Gastroesophageal sphincter (tissue), 3 donors: ENCODE data around the gene FAM13A.

Source experiments
- EP300 ChIP-seq: sonication (generic); formaldehyde crosslinking; IDR thresholded peaks from one replicate; pipeline ENCODE4 v1.6.1; 2017; ENCODE audit warnings: antibody characterized with exemption, mild to moderate bottlenecking
- POLR2A ChIP-seq, 2 donors: fragments of 450-650 bp; IDR thresholded peaks; one replicate each; pipeline ENCODE4 v1.6.1; 2017; ENCODE audit warnings: antibody characterized with exemption in 2 of 2, mild to moderate bottlenecking in 2 of 2, moderate library complexity in 1 of 2
- POLR2AphosphoS5 ChIP-seq: sonication (generic); formaldehyde crosslinking; IDR thresholded peaks from one replicate; pipeline ENCODE4 v1.6.1; 2017; ENCODE audit warnings: antibody characterized with exemption
- TF ChIP-seq, protein P1 (sequence below), 4 experiments: fragments of 200-600 bp in 2 of 4; fragments of 450-650 bp in 2 of 4; sonication (generic) in 1 of 4; IDR thresholded peaks; one replicate each; pipeline ENCODE4 v1.5.1; 2017 to 2019; ENCODE audit warnings: antibody characterized with exemption in 4 of 4, mild to moderate bottlenecking in 2 of 4, moderate library complexity in 2 of 4

DNA sequence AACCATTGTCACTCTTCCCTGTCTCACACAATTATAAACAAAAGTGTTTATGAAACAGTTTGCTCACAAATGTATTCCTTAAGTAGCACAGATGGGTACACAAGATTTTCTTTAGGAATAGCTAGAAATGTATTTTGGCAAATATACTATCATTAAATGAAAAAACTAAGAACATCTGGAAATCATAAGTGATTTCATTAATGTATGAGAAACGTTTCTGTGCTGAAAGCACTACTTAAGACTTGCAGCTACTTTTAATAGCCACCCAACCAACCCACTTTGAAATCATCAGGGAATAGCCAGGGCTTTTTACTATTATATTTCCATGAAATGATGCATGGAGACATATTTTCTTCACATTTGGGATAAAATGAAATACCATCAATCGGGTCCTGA lies 297.1 kb downstream of the FAM13A start:
- TF ChIP-seq, protein P1, sequence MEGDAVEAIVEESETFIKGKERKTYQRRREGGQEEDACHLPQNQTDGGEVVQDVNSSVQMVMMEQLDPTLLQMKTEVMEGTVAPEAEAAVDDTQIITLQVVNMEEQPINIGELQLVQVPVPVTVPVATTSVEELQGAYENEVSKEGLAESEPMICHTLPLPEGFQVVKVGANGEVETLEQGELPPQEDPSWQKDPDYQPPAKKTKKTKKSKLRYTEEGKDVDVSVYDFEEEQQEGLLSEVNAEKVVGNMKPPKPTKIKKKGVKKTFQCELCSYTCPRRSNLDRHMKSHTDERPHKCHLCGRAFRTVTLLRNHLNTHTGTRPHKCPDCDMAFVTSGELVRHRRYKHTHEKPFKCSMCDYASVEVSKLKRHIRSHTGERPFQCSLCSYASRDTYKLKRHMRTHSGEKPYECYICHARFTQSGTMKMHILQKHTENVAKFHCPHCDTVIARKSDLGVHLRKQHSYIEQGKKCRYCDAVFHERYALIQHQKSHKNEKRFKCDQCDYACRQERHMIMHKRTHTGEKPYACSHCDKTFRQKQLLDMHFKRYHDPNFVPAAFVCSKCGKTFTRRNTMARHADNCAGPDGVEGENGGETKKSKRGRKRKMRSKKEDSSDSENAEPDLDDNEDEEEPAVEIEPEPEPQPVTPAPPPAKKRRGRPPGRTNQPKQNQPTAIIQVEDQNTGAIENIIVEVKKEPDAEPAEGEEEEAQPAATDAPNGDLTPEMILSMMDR (IDR thresholded peaks at IDR 0.05): no peak
- TF ChIP-seq POLR2AphosphoS5: no peak
- TF ChIP-seq EP300: no peak
- no peak for TF ChIP-seq POLR2A (IDR thresholded peaks at IDR 0.05)
